K562 (cell line): Measurements from ENCODE around the gene SLC2A4. TPM values are rescaled to one million over a fixed set of nuclear protein-coding genes. Genes with fewer than 3 reads are reported as not detected.

Experiments used
- ATAC-seq: fragments of 200-7000 bp; cut with Tn5 transposase; 3 replicates; pipeline ENCODE4 v1.9.1; 2020; ENCODE audit warnings: moderate library complexity
- BruUV-seq: library from RNA; stranded (reverse); fragments of 400-500 nt; replicated peaks from 2 replicates; lab custom pipeline; 2021; lab: Mats Ljungman, UMichigan
- CTCF ChIA-PET: fragments of 300-600 bp; formaldehyde crosslinking; extraction: SDS; loops from one replicate; lab custom pipeline; 2021; ENCODE audit warnings: low intra/inter-chr PET ratio; lab: Yijun Ruan, JAX
- POLR2A ChIA-PET: fragments of 300-600, 350-650 bp; sonication (Branson Sonifier 250); formaldehyde crosslinking; extraction: SDS; loops from one replicate; lab custom pipeline; 2021; ENCODE audit warnings: antibody characterized with exemption, inconsistent platforms; lab: Yijun Ruan, JAX
- DNase-seq, 4 experiments: peaks; one replicate each; pipeline versions ENCODE4 v3.0.0 to v3.0.0-alpha.2; 2011 to 2018; ENCODE audit warnings: low spot score in 3 of 4, mixed read lengths in 3 of 4; ENCODE audit errors: extremely low read depth in 1 of 4
- FAIRE-seq: peaks from 2 replicates; lab custom pipeline; 2011; peaks lifted over from hg19 to GRCh38; lab: Jason Lieb, UNC
- H2AFZ ChIP-seq: 2 replicates; pipeline ENCODE4 v1.6.0; 2011; ENCODE audit warnings: low read depth, low read length, control low read depth, inconsistent platforms
- H3K27ac ChIP-seq: fragments of 200-600 bp; 3 replicates; pipeline ENCODE4 v1.8.0; 2011; ENCODE audit warnings: low read depth, mild to moderate bottlenecking, control low read depth, inconsistent platforms, low read length, moderate library complexity, mixed read lengths; ENCODE audit errors: extremely low read depth
- H3K27me3 ChIP-seq, 2 experiments: fragments of 300-600 bp in 1 of 2; 2 replicates in 1 of 2; 3 replicates in 1 of 2; pipeline versions ENCODE4 v1.6.0 to v1.8.0; 2011; ENCODE audit warnings: inconsistent platforms in 2 of 2, low read length in 2 of 2, mild to moderate bottlenecking in 1 of 2, mixed read lengths in 1 of 2, moderate library complexity in 1 of 2; ENCODE audit not compliant: control insufficient read depth in 2 of 2, insufficient read depth in 2 of 2
- H3K36me3 ChIP-seq: fragments of 300-600 bp; 3 replicates; pipeline ENCODE4 v1.8.0; 2011; ENCODE audit warnings: mild to moderate bottlenecking, low read length, inconsistent platforms; ENCODE audit not compliant: control insufficient read depth, insufficient read depth
- H3K4me1 ChIP-seq, 2 experiments: fragments of 200-600 bp in 1 of 2; replicated peaks in 1 of 2; 2 replicates in 1 of 2; 3 replicates in 1 of 2; pipeline versions ENCODE4 v1.5.1 to v1.8.0; 2011; ENCODE audit warnings: inconsistent platforms in 2 of 2, low read length in 2 of 2, mild to moderate bottlenecking in 1 of 2, mixed read lengths in 1 of 2, moderate library complexity in 1 of 2; ENCODE audit not compliant: control insufficient read depth in 2 of 2, insufficient read depth in 2 of 2
- H3K4me2 ChIP-seq: 2 replicates; pipeline ENCODE4 v1.6.1; 2011; ENCODE audit warnings: low read length, control low read depth, inconsistent platforms, mixed read lengths; ENCODE audit not compliant: insufficient read depth
- H3K4me3 ChIP-seq: fragments of 200-600 bp; sonication (generic), shearing (Covaris generic); 2 replicates; pipeline ENCODE4 v1.5.1; 2016; ENCODE audit warnings: control low read depth, inconsistent platforms
- H3K79me2 ChIP-seq: fragments of 200-600 bp; 3 replicates; pipeline ENCODE4 v1.8.0; 2011; ENCODE audit warnings: low read length, inconsistent platforms; ENCODE audit not compliant: control insufficient read depth, insufficient read depth
- H3K9ac ChIP-seq, 2 experiments: 2 replicates each; pipeline versions ENCODE4 v1.6.0 to v1.6.1; 2011; ENCODE audit warnings: low read depth in 2 of 2, low read length in 2 of 2, control low read depth in 1 of 2, inconsistent platforms in 1 of 2, mild to moderate bottlenecking in 1 of 2, mixed read lengths in 1 of 2; ENCODE audit not compliant: insufficient read depth in 1 of 2
- H3K9me1 ChIP-seq: one replicate; pipeline ENCODE4 v1.6.0; 2011; ENCODE audit warnings: inconsistent platforms, mild to moderate bottlenecking, low read length, moderate library complexity; ENCODE audit not compliant: control insufficient read depth, insufficient read depth
- H3K9me3 ChIP-seq: replicated peaks from 2 replicates; pipeline ENCODE4 v1.5.1; 2011; ENCODE audit warnings: low read depth, low read length, inconsistent platforms; ENCODE audit not compliant: control insufficient read depth, insufficient read depth
- H4K20me1 ChIP-seq: replicated peaks from 2 replicates; pipeline ENCODE4 v1.6.1; 2011; ENCODE audit warnings: low read length, inconsistent platforms, mixed read lengths; ENCODE audit not compliant: control insufficient read depth, insufficient read depth
- CTBP1 ChIP-seq: fragments of 450-650 bp; IDR thresholded peaks from 2 replicates; pipeline ENCODE4 v1.6.1; 2016; ENCODE audit warnings: borderline replicate concordance
- EGR1 ChIP-seq: fragments of 450-650 bp; conservative IDR thresholded peaks from 2 replicates; pipeline ENCODE4 v1.6.1; 2017; ENCODE audit warnings: mild to moderate bottlenecking
- HNRNPLL ChIP-seq: fragments of 200-400 bp; formaldehyde crosslinking; IDR thresholded peaks from 2 replicates; pipeline ENCODE4 v1.6.1; 2017; ENCODE audit warnings: low read length, low read depth, mild to moderate bottlenecking; ENCODE audit not compliant: poor library complexity, severe bottlenecking
- RCOR1 ChIP-seq, 2 experiments: IDR thresholded peaks; 2 replicates each; pipeline ENCODE4 v1.6.1; 2012; ENCODE audit warnings: low read depth in 2 of 2, low read length in 2 of 2, borderline replicate concordance in 1 of 2, improper control_type of control experiment in 1 of 2
- WGBS: fragments of 100-300 bp; shearing (Covaris generic); methylation state at CpG from one replicate; pipeline ENCODE4 v1.1.6; 2016; ENCODE audit warnings: low coverage, mixed read lengths; ENCODE audit not compliant: insufficient coverage; ENCODE audit errors: missing lambda C conversion rate; 5-methylcytosine and 5-hydroxymethylcytosine counted together
- in situ Hi-C: fragments of 300-500 bp; cut with MboI; formaldehyde crosslinking; loops from 4 replicates; pipeline ENCODE4 v1.15.0; 2018; ENCODE audit warnings: inconsistent platforms, mixed read lengths
- intact Hi-C: fragments of 100-400 bp; cut with micrococcal nuclease; formaldehyde crosslinking; loops from 2 replicates; pipeline ENCODE4 v1.14.2; 2022
- polyA plus RNA-seq, 8 experiments: library from polyadenylated mRNA; depleted of rRNA in 4 of 8; stranded (reverse) in 5 of 8; unstranded in 3 of 8; fragments of >200 nt; fragmentation: Nextera tagmentation in 2 of 8; fragmentation: Illumina TruSeq in 1 of 8; extraction: Ambion mirVana in 2 of 8; extraction: Trizol in 1 of 8; gene quantifications; 2 replicates each; pipeline versions ENCODE4 v1.2.1 to v1.2.3, GENCODE V29; 2011 to 2014; ENCODE audit warnings: inconsistent platforms in 1 of 8, missing spikeins in 1 of 8
- total RNA-seq, 7 experiments: library from RNA; depleted of rRNA in 6 of 7; stranded (reverse); fragments of >200 nt in 6 of 7; fragmentation: Illumina TruSeq in 2 of 7; extraction: Trizol in 2 of 7; gene quantifications; 2 replicates each; pipeline versions ENCODE4 v1.2.1 to v1.2.3, GENCODE V29; 2011 to 2021; ENCODE audit warnings: low replicate concordance in 1 of 7
- TF ChIP-seq, protein P1 (sequence below): fragments of 250-450 bp; sonication (Bioruptor Pico); IDR thresholded peaks from 2 replicates; pipeline ENCODE4 v1.5.0; 2020; ENCODE audit warnings: mild to moderate bottlenecking
- TF ChIP-seq, protein P2 (sequence below), 2 experiments: fragments of 450-650 bp; IDR thresholded peaks; 2 replicates each; pipeline ENCODE4 v1.6.1; 2018; ENCODE audit warnings: mild to moderate bottlenecking in 2 of 2, low read depth in 1 of 2; ENCODE audit not compliant: partially characterized antibody in 2 of 2
- TF ChIP-seq, protein P3 (sequence below), 2 experiments: fragments of 450-650 bp; conservative IDR thresholded peaks; 2 replicates each; pipeline ENCODE4 v1.6.1; 2017; ENCODE audit warnings: mild to moderate bottlenecking in 2 of 2, moderate library complexity in 2 of 2
- TF ChIP-seq, protein P4 (sequence below), 2 experiments: IDR thresholded peaks; 2 replicates each; pipeline ENCODE4 v1.6.1; 2011; ENCODE audit warnings: borderline replicate concordance in 1 of 2, control low read depth in 1 of 2, low read depth in 1 of 2, low read length in 1 of 2, mild to moderate bottlenecking in 1 of 2, mixed read lengths in 1 of 2, moderate library complexity in 1 of 2; ENCODE audit not compliant: insufficient read depth in 1 of 2, insufficient read length in 1 of 2, poor library complexity in 1 of 2, severe bottlenecking in 1 of 2; ENCODE audit errors: extremely low read depth in 1 of 2
- TF ChIP-seq, protein P5 (sequence below): fragments of 200-800 bp; sonication (Bioruptor generic); IDR thresholded peaks from 2 replicates; pipeline ENCODE4 v1.6.1; 2017; ENCODE audit warnings: missing genetic modification characterization, missing compliant biosample characterization

SLC2A4 gene
- total and polyA plus RNA-seq, 9 of the 15 experiments (the other 6 are each of a cell fraction or from before 2014, with no cell fraction given), result 0.74 to 3.5 (median 1.6) TPM

DNA sequence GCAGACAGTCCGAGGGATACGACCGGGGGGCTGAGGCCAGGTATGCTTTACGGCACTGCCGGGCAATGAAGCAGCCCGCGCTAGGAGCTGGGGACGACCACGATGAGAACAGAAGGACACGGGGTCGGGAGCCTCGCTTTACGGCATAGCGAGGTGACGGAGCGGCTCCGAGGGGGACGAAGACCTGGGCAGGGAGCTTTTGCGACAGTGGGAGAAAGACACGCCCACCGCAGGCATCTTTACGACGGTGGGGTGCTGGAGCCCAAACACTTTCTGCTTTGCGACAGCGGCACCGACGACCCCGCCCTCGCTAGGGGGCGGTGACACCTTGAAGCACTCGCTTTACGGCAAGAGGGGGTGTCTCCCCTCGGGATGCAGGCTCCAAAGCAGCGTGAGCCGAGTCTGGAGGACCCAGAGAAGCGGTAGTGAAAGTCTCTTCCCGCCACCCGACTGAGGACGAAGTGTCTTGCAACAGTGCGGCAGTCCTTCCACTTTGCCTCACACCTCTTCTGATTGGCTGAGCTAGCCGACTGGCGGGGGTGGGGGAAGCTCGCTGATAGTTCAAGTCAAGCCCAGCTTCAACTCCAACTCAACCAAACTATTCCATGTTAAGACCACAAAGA, 48.0 kb downstream of the SLC2A4 start:
- DNase-seq (peak; percentile 93 to 97 (median 95)), ATAC-seq (peak; percentile 83), FAIRE-seq (peak; percentile 99)
- peak overlapping the region; percentile 98 for H2AFZ ChIP-seq
- in situ Hi-C loops (no loop called here), intact Hi-C loops (no loop called here)
- H4K20me1 ChIP-seq, result no peaks in the 10 kb centered on the region
- BruUV-seq, result no TSS peak
- peak overlapping the region; percentile 91 to 99 for H3K9ac ChIP-seq
- ChIA-PET POLR2A (interaction anchor here (0.6 to 2.4 kb wide), 9 partner anchors 12 to 156 kb away, joined by 3 to 21 read pairs (median 4); partner anchors contain the start of gene GABARAP), CTCF (no interaction called here)
- no peaks in the 10 kb centered on the region for H3K9me3 ChIP-seq
- H3K4me2 ChIP-seq, result peak overlapping the region; percentile 82
- peak overlapping the region; percentile 92 for H3K27ac ChIP-seq
- no peaks in the 10 kb centered on the region for H3K9me1 ChIP-seq
- H3K4me3 ChIP-seq, result peak overlapping the region; percentile 78
- peaks cover 16% of the 10 kb centered on the region for H3K79me2 ChIP-seq
- peaks cover 21% of the 10 kb centered on the region; the same call in 1 of the 3 replicates for H3K36me3 ChIP-seq
- peaks cover 15 to 37% of the 10 kb centered on the region in 2 experiments for H3K4me1 ChIP-seq
- no peaks in the 10 kb centered on the region for H3K27me3 ChIP-seq
- under 1% methylated on average over 42 of the region's 43 CpGs for WGBS
- TF ChIP-seq, protein P1, sequence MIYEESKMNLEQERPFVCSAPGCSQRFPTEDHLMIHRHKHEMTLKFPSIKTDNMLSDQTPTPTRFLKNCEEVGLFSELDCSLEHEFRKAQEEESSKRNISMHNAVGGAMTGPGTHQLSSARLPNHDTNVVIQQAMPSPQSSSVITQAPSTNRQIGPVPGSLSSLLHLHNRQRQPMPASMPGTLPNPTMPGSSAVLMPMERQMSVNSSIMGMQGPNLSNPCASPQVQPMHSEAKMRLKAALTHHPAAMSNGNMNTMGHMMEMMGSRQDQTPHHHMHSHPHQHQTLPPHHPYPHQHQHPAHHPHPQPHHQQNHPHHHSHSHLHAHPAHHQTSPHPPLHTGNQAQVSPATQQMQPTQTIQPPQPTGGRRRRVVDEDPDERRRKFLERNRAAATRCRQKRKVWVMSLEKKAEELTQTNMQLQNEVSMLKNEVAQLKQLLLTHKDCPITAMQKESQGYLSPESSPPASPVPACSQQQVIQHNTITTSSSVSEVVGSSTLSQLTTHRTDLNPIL (CRISPR knock-in tag), result no peak
- TF ChIP-seq EGR1 (peak; percentile 77), RCOR1 (IDR thresholded peaks at IDR 0.05; ENCODE audit: borderline replicate concordance in 1 of 2, low read depth in 2 of 2, low read length in 2 of 2) (0 out of 4 replicates have a peak, but pooled peaks of 1 of the 2 experiments have one; percentile 13), HNRNPLL (peak; percentile 56), CTBP1 (0 out of 2 replicates have a peak, but pooled peaks have one; percentile 27)
- TF ChIP-seq, protein P2, sequence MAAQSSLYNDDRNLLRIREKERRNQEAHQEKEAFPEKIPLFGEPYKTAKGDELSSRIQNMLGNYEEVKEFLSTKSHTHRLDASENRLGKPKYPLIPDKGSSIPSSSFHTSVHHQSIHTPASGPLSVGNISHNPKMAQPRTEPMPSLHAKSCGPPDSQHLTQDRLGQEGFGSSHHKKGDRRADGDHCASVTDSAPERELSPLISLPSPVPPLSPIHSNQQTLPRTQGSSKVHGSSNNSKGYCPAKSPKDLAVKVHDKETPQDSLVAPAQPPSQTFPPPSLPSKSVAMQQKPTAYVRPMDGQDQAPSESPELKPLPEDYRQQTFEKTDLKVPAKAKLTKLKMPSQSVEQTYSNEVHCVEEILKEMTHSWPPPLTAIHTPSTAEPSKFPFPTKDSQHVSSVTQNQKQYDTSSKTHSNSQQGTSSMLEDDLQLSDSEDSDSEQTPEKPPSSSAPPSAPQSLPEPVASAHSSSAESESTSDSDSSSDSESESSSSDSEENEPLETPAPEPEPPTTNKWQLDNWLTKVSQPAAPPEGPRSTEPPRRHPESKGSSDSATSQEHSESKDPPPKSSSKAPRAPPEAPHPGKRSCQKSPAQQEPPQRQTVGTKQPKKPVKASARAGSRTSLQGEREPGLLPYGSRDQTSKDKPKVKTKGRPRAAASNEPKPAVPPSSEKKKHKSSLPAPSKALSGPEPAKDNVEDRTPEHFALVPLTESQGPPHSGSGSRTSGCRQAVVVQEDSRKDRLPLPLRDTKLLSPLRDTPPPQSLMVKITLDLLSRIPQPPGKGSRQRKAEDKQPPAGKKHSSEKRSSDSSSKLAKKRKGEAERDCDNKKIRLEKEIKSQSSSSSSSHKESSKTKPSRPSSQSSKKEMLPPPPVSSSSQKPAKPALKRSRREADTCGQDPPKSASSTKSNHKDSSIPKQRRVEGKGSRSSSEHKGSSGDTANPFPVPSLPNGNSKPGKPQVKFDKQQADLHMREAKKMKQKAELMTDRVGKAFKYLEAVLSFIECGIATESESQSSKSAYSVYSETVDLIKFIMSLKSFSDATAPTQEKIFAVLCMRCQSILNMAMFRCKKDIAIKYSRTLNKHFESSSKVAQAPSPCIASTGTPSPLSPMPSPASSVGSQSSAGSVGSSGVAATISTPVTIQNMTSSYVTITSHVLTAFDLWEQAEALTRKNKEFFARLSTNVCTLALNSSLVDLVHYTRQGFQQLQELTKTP (IDR thresholded peaks at IDR 0.05; ENCODE audit: low read depth in 1 of 2, partially characterized antibody in 2 of 2), result no peak
- TF ChIP-seq, protein P3, sequence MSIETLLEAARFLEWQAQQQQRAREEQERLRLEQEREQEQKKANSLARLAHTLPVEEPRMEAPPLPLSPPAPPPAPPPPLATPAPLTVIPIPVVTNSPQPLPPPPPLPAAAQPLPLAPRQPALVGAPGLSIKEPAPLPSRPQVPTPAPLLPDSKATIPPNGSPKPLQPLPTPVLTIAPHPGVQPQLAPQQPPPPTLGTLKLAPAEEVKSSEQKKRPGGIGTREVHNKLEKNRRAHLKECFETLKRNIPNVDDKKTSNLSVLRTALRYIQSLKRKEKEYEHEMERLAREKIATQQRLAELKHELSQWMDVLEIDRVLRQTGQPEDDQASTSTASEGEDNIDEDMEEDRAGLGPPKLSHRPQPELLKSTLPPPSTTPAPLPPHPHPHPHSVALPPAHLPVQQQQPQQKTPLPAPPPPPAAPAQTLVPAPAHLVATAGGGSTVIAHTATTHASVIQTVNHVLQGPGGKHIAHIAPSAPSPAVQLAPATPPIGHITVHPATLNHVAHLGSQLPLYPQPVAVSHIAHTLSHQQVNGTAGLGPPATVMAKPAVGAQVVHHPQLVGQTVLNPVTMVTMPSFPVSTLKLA (conservative IDR thresholded peaks at IDR 0.05), result peak; percentile 38 to 60; a peak in 2 of 4 replicates
- TF ChIP-seq, protein P4, sequence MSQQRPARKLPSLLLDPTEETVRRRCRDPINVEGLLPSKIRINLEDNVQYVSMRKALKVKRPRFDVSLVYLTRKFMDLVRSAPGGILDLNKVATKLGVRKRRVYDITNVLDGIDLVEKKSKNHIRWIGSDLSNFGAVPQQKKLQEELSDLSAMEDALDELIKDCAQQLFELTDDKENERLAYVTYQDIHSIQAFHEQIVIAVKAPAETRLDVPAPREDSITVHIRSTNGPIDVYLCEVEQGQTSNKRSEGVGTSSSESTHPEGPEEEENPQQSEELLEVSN (IDR thresholded peaks at IDR 0.05; ENCODE audit: borderline replicate concordance in 1 of 2, extremely low read depth in 1 of 2, insufficient read depth in 1 of 2, insufficient read length in 1 of 2, low read depth in 1 of 2, low read length in 1 of 2, poor library complexity in 1 of 2, severe bottlenecking in 1 of 2), result peak in 1 of 2 experiments; percentile 20
- TF ChIP-seq, protein P5, sequence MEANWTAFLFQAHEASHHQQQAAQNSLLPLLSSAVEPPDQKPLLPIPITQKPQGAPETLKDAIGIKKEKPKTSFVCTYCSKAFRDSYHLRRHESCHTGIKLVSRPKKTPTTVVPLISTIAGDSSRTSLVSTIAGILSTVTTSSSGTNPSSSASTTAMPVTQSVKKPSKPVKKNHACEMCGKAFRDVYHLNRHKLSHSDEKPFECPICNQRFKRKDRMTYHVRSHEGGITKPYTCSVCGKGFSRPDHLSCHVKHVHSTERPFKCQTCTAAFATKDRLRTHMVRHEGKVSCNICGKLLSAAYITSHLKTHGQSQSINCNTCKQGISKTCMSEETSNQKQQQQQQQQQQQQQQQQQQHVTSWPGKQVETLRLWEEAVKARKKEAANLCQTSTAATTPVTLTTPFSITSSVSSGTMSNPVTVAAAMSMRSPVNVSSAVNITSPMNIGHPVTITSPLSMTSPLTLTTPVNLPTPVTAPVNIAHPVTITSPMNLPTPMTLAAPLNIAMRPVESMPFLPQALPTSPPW (CRISPR knock-in tag), result peak; percentile 79
